ENCODE data around the gene TBX10. TPM values are rescaled to one million over a fixed set of nuclear protein-coding genes. Genes with fewer than 3 reads are reported as not detected.

Gene TBX10
- total RNA-seq, 1 experiment from 2014 or later: not detected

DNA sequence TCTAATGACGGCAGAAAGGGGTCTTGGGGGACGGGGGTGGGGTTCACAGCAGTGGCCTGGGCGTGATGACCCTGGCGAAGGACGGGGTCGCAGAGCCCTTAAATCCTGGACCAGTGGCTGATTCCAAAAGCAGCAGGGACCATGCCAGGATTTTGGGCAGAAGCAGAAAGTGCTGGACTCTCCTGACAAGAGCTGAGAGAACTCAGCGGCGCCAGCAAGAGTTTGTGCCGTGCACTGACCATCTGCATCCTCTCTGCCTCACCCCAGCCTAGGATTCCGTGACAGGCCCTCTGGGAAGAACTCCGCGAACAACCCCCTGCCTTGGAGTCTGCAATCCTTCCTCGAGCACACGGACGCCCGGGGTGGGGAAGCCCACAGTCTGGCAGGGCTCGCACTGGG is 33.5 kb downstream of the TBX10 start:
- TF ChIP-seq, protein P1, sequence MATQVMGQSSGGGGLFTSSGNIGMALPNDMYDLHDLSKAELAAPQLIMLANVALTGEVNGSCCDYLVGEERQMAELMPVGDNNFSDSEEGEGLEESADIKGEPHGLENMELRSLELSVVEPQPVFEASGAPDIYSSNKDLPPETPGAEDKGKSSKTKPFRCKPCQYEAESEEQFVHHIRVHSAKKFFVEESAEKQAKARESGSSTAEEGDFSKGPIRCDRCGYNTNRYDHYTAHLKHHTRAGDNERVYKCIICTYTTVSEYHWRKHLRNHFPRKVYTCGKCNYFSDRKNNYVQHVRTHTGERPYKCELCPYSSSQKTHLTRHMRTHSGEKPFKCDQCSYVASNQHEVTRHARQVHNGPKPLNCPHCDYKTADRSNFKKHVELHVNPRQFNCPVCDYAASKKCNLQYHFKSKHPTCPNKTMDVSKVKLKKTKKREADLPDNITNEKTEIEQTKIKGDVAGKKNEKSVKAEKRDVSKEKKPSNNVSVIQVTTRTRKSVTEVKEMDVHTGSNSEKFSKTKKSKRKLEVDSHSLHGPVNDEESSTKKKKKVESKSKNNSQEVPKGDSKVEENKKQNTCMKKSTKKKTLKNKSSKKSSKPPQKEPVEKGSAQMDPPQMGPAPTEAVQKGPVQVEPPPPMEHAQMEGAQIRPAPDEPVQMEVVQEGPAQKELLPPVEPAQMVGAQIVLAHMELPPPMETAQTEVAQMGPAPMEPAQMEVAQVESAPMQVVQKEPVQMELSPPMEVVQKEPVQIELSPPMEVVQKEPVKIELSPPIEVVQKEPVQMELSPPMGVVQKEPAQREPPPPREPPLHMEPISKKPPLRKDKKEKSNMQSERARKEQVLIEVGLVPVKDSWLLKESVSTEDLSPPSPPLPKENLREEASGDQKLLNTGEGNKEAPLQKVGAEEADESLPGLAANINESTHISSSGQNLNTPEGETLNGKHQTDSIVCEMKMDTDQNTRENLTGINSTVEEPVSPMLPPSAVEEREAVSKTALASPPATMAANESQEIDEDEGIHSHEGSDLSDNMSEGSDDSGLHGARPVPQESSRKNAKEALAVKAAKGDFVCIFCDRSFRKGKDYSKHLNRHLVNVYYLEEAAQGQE (IDR thresholded peaks at IDR 0.05; ENCODE audit: low read depth): no peak
- TF ChIP-seq, protein P2, sequence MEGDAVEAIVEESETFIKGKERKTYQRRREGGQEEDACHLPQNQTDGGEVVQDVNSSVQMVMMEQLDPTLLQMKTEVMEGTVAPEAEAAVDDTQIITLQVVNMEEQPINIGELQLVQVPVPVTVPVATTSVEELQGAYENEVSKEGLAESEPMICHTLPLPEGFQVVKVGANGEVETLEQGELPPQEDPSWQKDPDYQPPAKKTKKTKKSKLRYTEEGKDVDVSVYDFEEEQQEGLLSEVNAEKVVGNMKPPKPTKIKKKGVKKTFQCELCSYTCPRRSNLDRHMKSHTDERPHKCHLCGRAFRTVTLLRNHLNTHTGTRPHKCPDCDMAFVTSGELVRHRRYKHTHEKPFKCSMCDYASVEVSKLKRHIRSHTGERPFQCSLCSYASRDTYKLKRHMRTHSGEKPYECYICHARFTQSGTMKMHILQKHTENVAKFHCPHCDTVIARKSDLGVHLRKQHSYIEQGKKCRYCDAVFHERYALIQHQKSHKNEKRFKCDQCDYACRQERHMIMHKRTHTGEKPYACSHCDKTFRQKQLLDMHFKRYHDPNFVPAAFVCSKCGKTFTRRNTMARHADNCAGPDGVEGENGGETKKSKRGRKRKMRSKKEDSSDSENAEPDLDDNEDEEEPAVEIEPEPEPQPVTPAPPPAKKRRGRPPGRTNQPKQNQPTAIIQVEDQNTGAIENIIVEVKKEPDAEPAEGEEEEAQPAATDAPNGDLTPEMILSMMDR (IDR thresholded peaks at IDR 0.05 in 2 of 3, conservative IDR thresholded peaks at IDR 0.05 in 1 of 3; ENCODE audit: borderline replicate concordance in 1 of 3, insufficient read depth in 1 of 3, low read depth in 2 of 3, low read length in 2 of 3): no peak
- TF ChIP-seq SP1 (IDR thresholded peaks at IDR 0.05; ENCODE audit: low read depth): no peak
- no peak for TF ChIP-seq EGR1 (IDR thresholded peaks at IDR 0.05; ENCODE audit: low read depth)
- TF ChIP-seq ELF1 (IDR thresholded peaks at IDR 0.05; ENCODE audit: borderline replicate concordance, low read depth): no peak
- no peak for TF ChIP-seq POLR2AphosphoS5 (IDR thresholded peaks at IDR 0.05; ENCODE audit: low read depth, low read length)
- no peak for TF ChIP-seq FOSL1 (IDR thresholded peaks at IDR 0.05; ENCODE audit: low read depth)
- TF ChIP-seq, protein P3, sequence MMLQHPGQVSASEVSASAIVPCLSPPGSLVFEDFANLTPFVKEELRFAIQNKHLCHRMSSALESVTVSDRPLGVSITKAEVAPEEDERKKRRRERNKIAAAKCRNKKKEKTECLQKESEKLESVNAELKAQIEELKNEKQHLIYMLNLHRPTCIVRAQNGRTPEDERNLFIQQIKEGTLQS (IDR thresholded peaks at IDR 0.05): no peak
- TF ChIP-seq ZFX (IDR thresholded peaks at IDR 0.05): no peak
- no peak for TF ChIP-seq ZNF274 (IDR thresholded peaks at IDR 0.05; ENCODE audit: low read depth, low read length)
- no peak for TF ChIP-seq POLR2A (IDR thresholded peaks at IDR 0.05; ENCODE audit: borderline replicate concordance, extremely low read depth, insufficient read depth, insufficient read length)
- TF ChIP-seq EZH2phosphoT487 (IDR thresholded peaks at IDR 0.05; ENCODE audit: borderline replicate concordance): no peak
- no peak for TF ChIP-seq JUND (IDR thresholded peaks at IDR 0.05)
- Histone ChIP-seq H2AFZ (ENCODE audit: low read depth, low read length, poor library complexity, severe bottlenecking) (peak overlapping the region; percentile 35), H3K27me3 (ENCODE audit: insufficient read depth, low read length) (no peaks in the 10 kb centered on the region), H3K4me2 (ENCODE audit: low read length) (peak overlapping the region; percentile 92), H3K79me2 (ENCODE audit: insufficient read depth, low read length) (peaks cover 27% of the 10 kb centered on the region), H3K27ac (ENCODE audit: low read depth, low read length) (peak overlapping the region; percentile 77; the same call in 1 of the 2 replicates), H3K36me3 (ENCODE audit: control insufficient read depth in 1 of 2, insufficient read depth in 2 of 2, low read length in 2 of 2) (peaks cover 16 to 21% of the 10 kb centered on the region in 2 experiments; a peak in 3 of 4 replicates), H3K4me1 (ENCODE audit: control insufficient read depth in 1 of 2, insufficient read depth in 2 of 2, low read length in 2 of 2) (peaks cover 6 to 20% of the 10 kb centered on the region in 2 experiments), H3K9ac (ENCODE audit: low read length) (peak overlapping the region; percentile 99), H4K20me1 (ENCODE audit: insufficient read depth) (no peaks in the 10 kb centered on the region), H3K4me3 (replicated peaks in 1 of 2; ENCODE audit: low read depth in 1 of 2, low read length in 2 of 2) (peak overlapping the region; percentile 99 to 100), H3K9me2 (ENCODE audit: insufficient read depth) (no peaks in the 10 kb centered on the region), H3K9me3 (ENCODE audit: control insufficient read depth in 1 of 2, insufficient read depth in 1 of 2, low read depth in 1 of 2, low read length in 2 of 2) (no peaks in the 10 kb centered on the region)
- ATAC-seq: no peak; the same call in 1 of the 2 replicates
- ChIA-PET RAD21 (ENCODE audit: low non-redundant PET in 1 of 2, low total read pairs in 2 of 2, uncharacterized antibody in 2 of 2, unreplicated experiment in 2 of 2) (no interaction called here), CTCF (interaction anchor here (1.2 kb wide), 1 partner anchor 8 kb away, joined by 3 read pairs; no protein-coding TSS in a partner anchor), POLR2A (no interaction called here)
- DNase-seq (ENCODE audit: low read depth, low spot score): no peak
- intact Hi-C loops (cut with micrococcal nuclease): no loop called here
- BruUV-seq (replicated peaks): no TSS peak

All from HCT116 (cell line).